Frontal cortex (tissue), 4 donors: Measurements from ENCODE around the gene GPAT2. TPM values are rescaled to one million over a fixed set of nuclear protein-coding genes. Genes with fewer than 3 reads are reported as not detected.
"Not testable (repeated sequence)": the region's sequence is repeated elsewhere in the genome, so short reads cannot be mapped to it uniquely, and the experiment has no call there.

Experiments
- DNase-seq, 2 donors: peaks; one replicate each; pipeline ENCODE4 v3.0.0; 2012; ENCODE audit warnings: low spot score in 2 of 2
- FAIRE-seq: peaks from 2 replicates; lab custom pipeline; 2012; peaks lifted over from hg19 to GRCh38; lab: Jason Lieb, UNC
- total RNA-seq: library from RNA; depleted of rRNA; stranded (reverse); fragments of >200 nt; gene quantifications from one replicate; pipeline ENCODE4 v1.2.3, GENCODE V29; 2014
- donor health status: control.
- donor health status: control.
- donor health status: control.

Gene GPAT2
- total RNA-seq, 1 donor from 2014 or later: 2.0 TPM

- FAIRE-seq, DNase-seq: not testable (repeated sequence)
Measured at GRCh38 chr2:96066511-96066910, 31.8 kb upstream of the GPAT2 start.

GRCh38 chr2:96065954-96066353 lies 31.2 kb upstream of the GPAT2 start:
- FAIRE-seq, DNase-seq: not testable (repeated sequence)

- FAIRE-seq (no peak), DNase-seq (no peak)
Measured at GRCh38 chr2:96065381-96065930, 30.7 kb upstream of the GPAT2 start.

- not testable (repeated sequence) for DNase-seq, FAIRE-seq
Measured at GRCh38 chr2:96064760-96065159, 30.0 kb upstream of the GPAT2 start.

- not testable (repeated sequence) for DNase-seq, FAIRE-seq
Measured at GRCh38 chr2:96064047-96064675, 29.4 kb upstream of the GPAT2 start.

GRCh38 chr2:96063116-96063899 lies 28.6 kb upstream of the GPAT2 start:
- DNase-seq, FAIRE-seq: not testable (repeated sequence)

- FAIRE-seq, DNase-seq: not testable (repeated sequence)
Measured at GRCh38 chr2:96062483-96062882, 27.8 kb upstream of the GPAT2 start.

- DNase-seq, FAIRE-seq: not testable (repeated sequence)
Measured at GRCh38 chr2:96061901-96062300, 27.2 kb upstream of the GPAT2 start.

GRCh38 chr2:96061197-96061817 lies 26.6 kb upstream of the GPAT2 start:
- not testable (repeated sequence) for FAIRE-seq, DNase-seq

GRCh38 chr2:96060325-96060724 lies 25.6 kb upstream of the GPAT2 start:
- not testable (repeated sequence) for DNase-seq, FAIRE-seq

GRCh38 chr2:96059443-96059842 lies 24.7 kb upstream of the GPAT2 start:
- DNase-seq, FAIRE-seq: not testable (repeated sequence)

- not testable (repeated sequence) for DNase-seq, FAIRE-seq
Measured at GRCh38 chr2:96055830-96056229, 21.1 kb upstream of the GPAT2 start.

GRCh38 chr2:96054537-96054936 lies 19.8 kb upstream of the GPAT2 start:
- FAIRE-seq, DNase-seq: not testable (repeated sequence)

GRCh38 chr2:96053385-96053784 lies 18.7 kb upstream of the GPAT2 start:
- not testable (repeated sequence) for DNase-seq, FAIRE-seq

GRCh38 chr2:96052632-96053031 lies 17.9 kb upstream of the GPAT2 start:
- FAIRE-seq, DNase-seq: not testable (repeated sequence)

- FAIRE-seq, DNase-seq: not testable (repeated sequence)
Measured at GRCh38 chr2:96049917-96050262, 15.2 kb upstream of the GPAT2 start.

GRCh38 chr2:96049049-96049916 lies 14.6 kb upstream of the GPAT2 start:
- DNase-seq, FAIRE-seq: not testable (repeated sequence)

GRCh38 chr2:96035554-96035953 lies 838 bp upstream of the GPAT2 start:
- FAIRE-seq, DNase-seq: not testable (repeated sequence)

GRCh38 chr2:96033997-96034396 lies 719 bp downstream of the GPAT2 start:
- not testable (repeated sequence) for DNase-seq
- FAIRE-seq: peak; percentile 87
